Measurements from ENCODE around the gene MTOR. TPM values are rescaled to one million over a fixed set of nuclear protein-coding genes. Genes with fewer than 3 reads are reported as not detected.

The MTOR gene
- polyA plus RNA-seq, 1 experiment = 27.7 TPM

DNA sequence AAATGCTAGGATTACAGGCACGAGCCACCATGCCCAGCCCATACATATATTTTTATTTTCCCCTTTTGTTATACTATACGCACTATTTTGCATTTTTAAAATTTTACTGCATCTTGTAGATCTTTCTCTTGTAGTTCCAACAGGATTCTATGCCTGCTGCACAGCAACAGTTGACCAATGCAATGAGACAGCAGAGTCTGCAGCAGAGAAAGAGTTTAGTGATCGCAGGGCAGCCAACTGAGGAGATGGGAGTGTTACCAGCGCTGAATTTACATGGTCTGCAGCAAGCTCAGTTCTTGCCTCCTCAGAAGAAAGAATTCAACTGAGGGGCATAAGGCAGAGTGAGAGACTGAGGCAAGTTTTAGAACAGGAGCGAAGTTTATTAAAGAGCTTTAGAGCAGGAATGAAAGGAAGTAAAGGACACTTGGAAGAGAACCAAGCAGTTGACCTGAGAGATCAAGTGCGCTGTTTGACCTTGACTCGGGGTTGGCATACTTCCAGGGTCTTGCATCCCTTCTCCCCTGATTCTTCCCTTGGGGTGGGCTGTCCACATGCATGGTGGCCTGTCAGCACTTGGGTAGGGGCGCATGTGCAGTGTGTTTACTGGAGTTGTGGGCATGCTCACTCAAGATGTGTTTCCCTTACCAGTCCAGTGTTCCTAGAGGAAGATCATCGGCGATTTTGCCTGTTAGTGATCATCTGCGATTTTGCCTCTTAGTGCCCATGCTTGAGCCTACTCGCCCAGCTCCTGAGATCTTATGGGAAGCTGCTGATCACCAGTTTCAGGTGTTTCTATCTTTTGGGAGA is 4.1 kb upstream of the MTOR start:
- Histone ChIP-seq H3K27ac (ENCODE audit: low read depth, low read length) (no peak overlapping the region), H3K4me3 (ENCODE audit: low read depth, low read length) (no peak overlapping the region), H3K27me3 (ENCODE audit: control insufficient read depth, insufficient read depth, low read length) (no peaks in the 10 kb centered on the region), H3K9me3 (ENCODE audit: control insufficient read depth, insufficient read depth, low read length) (no peaks in the 10 kb centered on the region; the same call in 1 of the 2 replicates)
- ChIA-PET POLR2A (no interaction called here), CTCF (interaction anchor here (0.9 kb wide), 1 partner anchor 376 kb away, joined by 3 read pairs; no protein-coding TSS in a partner anchor)
- TF ChIP-seq, protein P1, sequence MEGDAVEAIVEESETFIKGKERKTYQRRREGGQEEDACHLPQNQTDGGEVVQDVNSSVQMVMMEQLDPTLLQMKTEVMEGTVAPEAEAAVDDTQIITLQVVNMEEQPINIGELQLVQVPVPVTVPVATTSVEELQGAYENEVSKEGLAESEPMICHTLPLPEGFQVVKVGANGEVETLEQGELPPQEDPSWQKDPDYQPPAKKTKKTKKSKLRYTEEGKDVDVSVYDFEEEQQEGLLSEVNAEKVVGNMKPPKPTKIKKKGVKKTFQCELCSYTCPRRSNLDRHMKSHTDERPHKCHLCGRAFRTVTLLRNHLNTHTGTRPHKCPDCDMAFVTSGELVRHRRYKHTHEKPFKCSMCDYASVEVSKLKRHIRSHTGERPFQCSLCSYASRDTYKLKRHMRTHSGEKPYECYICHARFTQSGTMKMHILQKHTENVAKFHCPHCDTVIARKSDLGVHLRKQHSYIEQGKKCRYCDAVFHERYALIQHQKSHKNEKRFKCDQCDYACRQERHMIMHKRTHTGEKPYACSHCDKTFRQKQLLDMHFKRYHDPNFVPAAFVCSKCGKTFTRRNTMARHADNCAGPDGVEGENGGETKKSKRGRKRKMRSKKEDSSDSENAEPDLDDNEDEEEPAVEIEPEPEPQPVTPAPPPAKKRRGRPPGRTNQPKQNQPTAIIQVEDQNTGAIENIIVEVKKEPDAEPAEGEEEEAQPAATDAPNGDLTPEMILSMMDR (IDR thresholded peaks at IDR 0.05; ENCODE audit: low read depth, low read length) = no peak
- no peak for DNase-seq (ENCODE audit: low read depth, low spot score)

DNA sequence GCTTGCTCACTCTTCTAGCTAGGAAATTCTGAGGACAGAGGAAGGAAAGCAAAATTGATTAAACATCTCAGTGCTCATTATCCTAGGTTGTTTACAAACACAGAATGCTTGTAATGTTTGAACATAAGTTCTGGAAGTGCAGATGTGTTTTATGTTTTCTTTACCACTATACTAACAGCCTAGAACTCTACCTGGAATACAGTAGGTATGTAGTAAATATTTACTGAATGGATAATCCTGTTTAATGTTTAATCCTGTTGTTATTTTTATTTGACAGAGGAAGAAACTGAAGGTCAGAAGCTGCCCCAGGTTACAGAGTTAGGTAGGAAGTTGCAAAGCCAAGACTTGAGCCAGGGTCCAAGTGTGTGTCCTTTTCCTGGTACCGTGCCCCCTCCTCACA is 6.1 kb downstream of the MTOR start:
- TF ChIP-seq, protein P1 (IDR thresholded peaks at IDR 0.05; ENCODE audit: low read depth, low read length) = no peak
- H3K4me3 ChIP-seq (ENCODE audit: low read depth, low read length) = no peak overlapping the region
- CTCF ChIA-PET = interaction anchor here (1.0 kb wide), 1 partner anchor 15 kb away, joined by 11 read pairs; no protein-coding TSS in a partner anchor
- DNase-seq (ENCODE audit: low read depth, low spot score) = no peak
- H3K27ac ChIP-seq (ENCODE audit: low read depth, low read length) = no peak overlapping the region
- POLR2A ChIA-PET = no interaction called here
- H3K9me3 ChIP-seq (ENCODE audit: control insufficient read depth, insufficient read depth, low read length) = no peaks in the 10 kb centered on the region
- H3K27me3 ChIP-seq (ENCODE audit: control insufficient read depth, insufficient read depth, low read length) = no peaks in the 10 kb centered on the region

DNA sequence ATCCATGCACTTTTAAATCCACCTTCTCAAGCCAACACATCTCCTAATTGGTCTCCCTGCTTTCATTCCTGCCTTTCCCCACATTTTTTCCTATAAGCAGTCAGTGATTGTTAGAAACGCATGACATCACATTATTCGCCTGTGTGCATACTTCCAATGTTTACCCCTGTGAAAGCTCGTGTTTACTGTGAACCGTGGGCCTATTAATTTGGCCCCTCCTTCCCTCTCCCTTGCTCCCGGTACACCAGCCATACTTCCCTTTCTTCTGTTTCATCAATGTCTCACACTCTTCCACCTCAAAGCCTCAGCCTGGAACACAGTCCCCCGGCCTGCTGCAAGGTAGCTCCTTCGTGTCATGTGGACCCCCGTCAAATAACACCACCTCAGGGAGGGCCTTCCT is 9.1 kb downstream of the MTOR start:
- no peak for DNase-seq (ENCODE audit: low read depth, low spot score)
- Histone ChIP-seq H3K27me3 (ENCODE audit: control insufficient read depth, insufficient read depth, low read length) (no peaks in the 10 kb centered on the region), H3K9me3 (ENCODE audit: control insufficient read depth, insufficient read depth, low read length) (no peaks in the 10 kb centered on the region), H3K4me3 (ENCODE audit: low read depth, low read length) (no peak overlapping the region), H3K27ac (ENCODE audit: low read depth, low read length) (no peak overlapping the region)
- TF ChIP-seq, protein P1 (IDR thresholded peaks at IDR 0.05; ENCODE audit: low read depth, low read length) = no peak
- ChIA-PET POLR2A (interaction anchor here (1.2 kb wide), 1 partner anchor 9 kb away, joined by 5 read pairs; the partner anchor contains the start of gene MTOR), CTCF (interaction anchor here (0.5 to 3.8 kb wide), 4 partner anchors 11 to 411 kb away, joined by 5 to 23 read pairs (median 12); partner anchors contain the start of gene FBXO6)

DNA sequence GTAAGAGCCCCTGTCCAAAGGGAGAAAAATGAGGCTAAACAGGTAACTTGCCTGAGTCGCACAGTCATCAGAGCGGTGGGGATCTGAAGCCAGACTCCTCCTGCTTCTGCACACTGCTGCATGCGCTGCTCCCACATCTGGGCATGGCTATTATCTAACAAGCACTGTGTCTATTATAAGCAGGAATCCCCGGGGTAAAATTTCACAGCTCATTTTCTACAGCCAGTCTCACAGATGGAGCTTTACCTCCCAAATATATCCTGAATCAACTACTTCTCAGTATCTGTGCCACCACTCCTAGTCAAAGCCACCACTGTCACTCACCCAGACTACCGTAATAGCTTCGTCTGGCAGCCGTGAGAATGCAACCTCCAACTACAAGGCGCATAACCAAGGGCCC is 9.8 kb downstream of the MTOR start:
- Histone ChIP-seq H3K27me3 (ENCODE audit: control insufficient read depth, insufficient read depth, low read length) (no peaks in the 10 kb centered on the region), H3K9me3 (ENCODE audit: control insufficient read depth, insufficient read depth, low read length) (no peaks in the 10 kb centered on the region), H3K27ac (ENCODE audit: low read depth, low read length) (no peak overlapping the region), H3K4me3 (ENCODE audit: low read depth, low read length) (no peak overlapping the region)
- DNase-seq (ENCODE audit: low read depth, low spot score) = no peak
- ChIA-PET CTCF (interaction anchor here (0.5 to 3.8 kb wide), 5 partner anchors 11 to 411 kb away, joined by 5 to 23 read pairs (median 18); partner anchors contain the start of gene FBXO6), POLR2A (interaction anchor here (1.2 kb wide), 1 partner anchor 10 kb away, joined by 5 read pairs; the partner anchor contains the start of gene MTOR)
- TF ChIP-seq, protein P1 (IDR thresholded peaks at IDR 0.05; ENCODE audit: low read depth, low read length) = no peak

DNA sequence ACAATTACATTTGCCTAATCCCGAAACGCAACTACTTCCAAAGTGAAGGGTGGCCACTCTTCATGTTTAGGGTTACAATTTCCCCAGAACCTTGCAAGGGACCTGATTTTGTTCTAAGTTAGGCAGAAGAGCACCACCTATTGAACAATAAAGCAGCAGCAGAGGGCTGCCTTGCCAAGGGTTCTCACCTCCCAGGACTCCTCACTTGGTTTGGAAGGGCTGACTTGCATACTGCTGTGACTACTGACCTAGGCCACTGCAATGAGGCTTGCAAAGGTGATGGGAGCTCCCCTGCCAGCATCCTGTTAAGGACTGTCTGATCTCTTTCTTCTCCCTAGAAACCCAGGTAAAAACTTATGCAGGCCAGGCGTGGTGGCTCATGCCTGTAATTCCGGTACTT is 14.2 kb downstream of the MTOR start:
- Histone ChIP-seq H3K27ac (ENCODE audit: low read depth, low read length) (no peak overlapping the region), H3K9me3 (ENCODE audit: control insufficient read depth, insufficient read depth, low read length) (no peaks in the 10 kb centered on the region), H3K27me3 (ENCODE audit: control insufficient read depth, insufficient read depth, low read length) (no peaks in the 10 kb centered on the region), H3K4me3 (ENCODE audit: low read depth, low read length) (no peak overlapping the region)
- ChIA-PET POLR2A (no interaction called here), CTCF (interaction anchor here (12.1 kb wide), 1 partner anchor 397 kb away, joined by 283 read pairs; no protein-coding TSS in a partner anchor)
- TF ChIP-seq, protein P1 (IDR thresholded peaks at IDR 0.05; ENCODE audit: low read depth, low read length) = no peak
- DNase-seq (ENCODE audit: low read depth, low spot score) = no peak
